Umbilical cord (tissue), 2 donors: ENCODE data around the gene DDX3X. TPM values are rescaled to one million over a fixed set of nuclear protein-coding genes. Genes with fewer than 3 reads are reported as not detected.

ENCODE experiments used
- DNase-seq: peaks from one replicate; pipeline ENCODE4 v3.0.0-alpha.2; 2015; ENCODE audit warnings: low spot score
- total RNA-seq: library from RNA; depleted of rRNA; stranded (reverse); fragments of >200 nt; gene quantifications from one replicate; pipeline ENCODE4 v1.2.3, GENCODE V29; 2014; ENCODE audit warnings: low replicate concordance; ENCODE audit not compliant: insufficient read depth

The DDX3X gene
- total RNA-seq, 1 donor from 2014 or later: 335 TPM

- DNase-seq: no peak
These were observed 78.5 kb downstream of the DDX3X start for GRCh38 chrX:41412261-41413081.

Other genes starting within 250 kb of the DDX3X start
- gene USP9X, start 248.7 kb upstream of the DDX3X start, total RNA-seq: 85.5 TPM
- not detected for gene NYX, start 113.2 kb downstream of the DDX3X start, total RNA-seq